ENCODE measurements around the gene PTGES.

- TF ChIP-seq CTCF (IDR thresholded peaks at IDR 0.05; ENCODE audit: low read depth, low read length) (no peak), MYC (IDR thresholded peaks at IDR 0.05; ENCODE audit: low read depth, low read length) (no peak)
These were observed 721 bp downstream of the PTGES start for GRCh38 chr9:129751841-129752801.
